Liver (tissue), 9 donors: ENCODE data around the gene CD34. TPM values are rescaled to one million over a fixed set of nuclear protein-coding genes. Genes with fewer than 3 reads are reported as not detected.

Experiments
- DNase-seq: peaks from one replicate; pipeline ENCODE4 v3.0.0-alpha.2; 2017; ENCODE audit warnings: low spot score
- H3K27ac ChIP-seq, 2 donors: one replicate each; pipeline ENCODE4 v1.7.0; 2013; ENCODE audit warnings: inconsistent platforms in 2 of 2, low read length in 2 of 2, control low read depth in 1 of 2, low read depth in 1 of 2, mild to moderate bottlenecking in 1 of 2
- H3K27me3 ChIP-seq, 4 donors: one replicate each; pipeline versions ENCODE4 v1.6.1 to v1.7.0; 2013; ENCODE audit warnings: low read length in 3 of 4, inconsistent platforms in 1 of 4, mild to moderate bottlenecking in 1 of 4, moderate library complexity in 1 of 4; ENCODE audit not compliant: control insufficient read depth in 4 of 4, insufficient read depth in 4 of 4
- H3K36me3 ChIP-seq, 4 donors: one replicate each; pipeline versions ENCODE4 v1.6.1 to v1.7.0; 2013; ENCODE audit warnings: low read length in 3 of 4, mild to moderate bottlenecking in 3 of 4, low read depth in 1 of 4, moderate library complexity in 1 of 4; ENCODE audit not compliant: control insufficient read depth in 4 of 4, insufficient read depth in 3 of 4
- H3K4me1 ChIP-seq, 4 donors: one replicate each; pipeline versions ENCODE4 v1.6.1 to v1.7.0; 2013; ENCODE audit warnings: low read length in 3 of 4, mild to moderate bottlenecking in 3 of 4, moderate library complexity in 1 of 4; ENCODE audit not compliant: control insufficient read depth in 4 of 4, insufficient read depth in 4 of 4
- H3K4me3 ChIP-seq, 3 donors: one replicate each; pipeline versions ENCODE4 v1.6.1 to v1.7.0; 2013; ENCODE audit warnings: low read length in 3 of 3, control low read depth in 1 of 3, low read depth in 1 of 3, mild to moderate bottlenecking in 1 of 3
- H3K9ac ChIP-seq, 2 donors: one replicate each; pipeline ENCODE4 v1.7.0; 2013; ENCODE audit warnings: low read length in 2 of 2, mild to moderate bottlenecking in 2 of 2, moderate library complexity in 2 of 2, control low read depth in 1 of 2, low read depth in 1 of 2
- H3K9me3 ChIP-seq, 4 donors: one replicate each; pipeline versions ENCODE4 v1.6.1 to v1.7.0; 2013; ENCODE audit warnings: low read length in 3 of 4; ENCODE audit not compliant: control insufficient read depth in 4 of 4
- ATF3 ChIP-seq: IDR thresholded peaks from 2 replicates; pipeline ENCODE4 v1.6.1; 2016; ENCODE audit warnings: antibody characterized with exemption
- CTCF ChIP-seq: fragments of 150-350 bp; IDR thresholded peaks from 2 replicates; pipeline ENCODE4 v1.5.1; 2017; ENCODE audit warnings: improper control_type of control experiment, low read depth, low read length; ENCODE audit not compliant: missing input control
- EGR1 ChIP-seq, 2 donors: IDR thresholded peaks; 2 replicates each; pipeline ENCODE4 v1.6.1; 2016 to 2018; ENCODE audit warnings: antibody characterized with exemption in 2 of 2, low read depth in 2 of 2
- FOXA1 ChIP-seq: IDR thresholded peaks from 2 replicates; pipeline ENCODE4 v1.6.1; 2016; ENCODE audit warnings: antibody characterized with exemption
- FOXA2 ChIP-seq: IDR thresholded peaks from 2 replicates; pipeline ENCODE4 v1.6.1; 2016; ENCODE audit warnings: antibody characterized with exemption
- GABPA ChIP-seq, 2 donors: IDR thresholded peaks in 1 of 2; conservative IDR thresholded peaks in 1 of 2; 2 replicates each; pipeline ENCODE4 v1.6.1; 2016; ENCODE audit warnings: antibody characterized with exemption in 2 of 2, mild to moderate bottlenecking in 1 of 2, moderate library complexity in 1 of 2
- HNF4A ChIP-seq, 2 donors: conservative IDR thresholded peaks; 2 replicates each; pipeline ENCODE4 v1.6.1; 2016; ENCODE audit warnings: antibody characterized with exemption in 2 of 2, mild to moderate bottlenecking in 2 of 2
- HNF4G ChIP-seq: IDR thresholded peaks from 2 replicates; pipeline ENCODE4 v1.6.1; 2016; ENCODE audit warnings: antibody characterized with exemption
- JUND ChIP-seq, 2 donors: IDR thresholded peaks; 2 replicates each; pipeline ENCODE4 v1.6.1; 2016; ENCODE audit warnings: antibody characterized with exemption in 2 of 2
- MAX ChIP-seq: IDR thresholded peaks from 2 replicates; pipeline ENCODE4 v1.6.1; 2016; ENCODE audit warnings: antibody characterized with exemption
- NR2F2 ChIP-seq: IDR thresholded peaks from 2 replicates; pipeline ENCODE4 v1.6.1; 2016; ENCODE audit warnings: antibody characterized with exemption
- RAD21 ChIP-seq, 2 donors: IDR thresholded peaks; 2 replicates each; pipeline ENCODE4 v1.6.1; 2016; ENCODE audit warnings: antibody characterized with exemption in 2 of 2, mild to moderate bottlenecking in 2 of 2
- REST ChIP-seq: IDR thresholded peaks from 2 replicates; pipeline ENCODE4 v1.6.1; 2016; ENCODE audit warnings: antibody characterized with exemption, mild to moderate bottlenecking
- RXRA ChIP-seq, 2 donors: IDR thresholded peaks; 2 replicates each; pipeline ENCODE4 v1.6.1; 2017 to 2018; ENCODE audit warnings: antibody characterized with exemption in 2 of 2, mild to moderate bottlenecking in 1 of 2
- SP1 ChIP-seq: IDR thresholded peaks from 2 replicates; pipeline ENCODE4 v1.6.1; 2018; ENCODE audit warnings: antibody characterized with exemption, mild to moderate bottlenecking
- TAF1 ChIP-seq: conservative IDR thresholded peaks from 2 replicates; pipeline ENCODE4 v1.6.1; 2016; ENCODE audit warnings: antibody characterized with exemption, mild to moderate bottlenecking
- YY1 ChIP-seq: IDR thresholded peaks from 2 replicates; pipeline ENCODE4 v1.6.1; 2016; ENCODE audit warnings: antibody characterized with exemption, mild to moderate bottlenecking
- ZBTB33 ChIP-seq: IDR thresholded peaks from 2 replicates; pipeline ENCODE4 v1.6.1; 2016; ENCODE audit warnings: antibody characterized with exemption
- WGBS: extraction: QIAGEN DNeasy Blood & Tissue Kit; methylation state at CpG from one replicate; pipeline ENCODE4 v1.1.7; 2013; 5-methylcytosine and 5-hydroxymethylcytosine counted together
- polyA plus RNA-seq, 2 donors: library from polyadenylated mRNA; stranded (reverse) in 1 of 2; unstranded in 1 of 2; fragments of 200-250 nt in 1 of 2; fragments of >200 nt in 1 of 2; fragmentation: Nextera tagmentation in 1 of 2; extraction: Ambion mirVana in 1 of 2; gene quantifications; one replicate each; pipeline versions ENCODE4 v1.2.1 to v1.2.3, GENCODE V29; 2013 to 2015
- total RNA-seq, 2 donors: library from RNA; depleted of rRNA; stranded (reverse); fragments of >200 nt; gene quantifications; one replicate each; pipeline ENCODE4 v1.2.3, GENCODE V29; 2014
- donor health status: healthy.
- donor health status: healthy.
- donor health status: healthy.
- donor health status: healthy.
- donor health status: healthy.

Gene CD34
- total and polyA plus RNA-seq, 4 donors = 1.5 to 4.0 (median 1.8) TPM

GRCh38 chr1:207849016-207849415 lies 61.9 kb downstream of the CD34 start:
- DNase-seq = no peak
- WGBS = 36% methylated on average over 3 of the region's 3 CpGs
- H3K4me1 ChIP-seq = peaks cover 0 to 12% (median 8%) of the 10 kb centered on the region in 4 donors
- no peaks in the 10 kb centered on the region for H3K27me3 ChIP-seq
- no peak overlapping the region for H3K4me3 ChIP-seq
- no peak overlapping the region for H3K27ac ChIP-seq
- TF ChIP-seq EGR1 (IDR thresholded peaks at IDR 0.05; ENCODE audit: low read depth in 2 of 2) (no peak), SP1 (no peak), HNF4G (no peak), MAX (no peak), RAD21 (IDR thresholded peaks at IDR 0.05) (no peak), ATF3 (no peak)
- no peaks in the 10 kb centered on the region for H3K9me3 ChIP-seq
- no peak overlapping the region for H3K9ac ChIP-seq
- H3K36me3 ChIP-seq = no peaks in the 10 kb centered on the region

- DNase-seq = no peak
- Histone ChIP-seq H3K4me3 (no peak overlapping the region), H3K9ac (no peak overlapping the region), H3K27ac (peak overlapping the region in 1 of 2 donors; percentile 20), H3K27me3 (no peaks in the 10 kb centered on the region), H3K36me3 (no peaks in the 10 kb centered on the region), H3K9me3 (no peaks in the 10 kb centered on the region), H3K4me1 (peaks cover 0 to 12% (median 7%) of the 10 kb centered on the region in 4 donors)
- TF ChIP-seq EGR1 (IDR thresholded peaks at IDR 0.05; ENCODE audit: low read depth in 2 of 2) (no peak), HNF4A (conservative IDR thresholded peaks at IDR 0.05) (no peak), FOXA1 (no peak), RAD21 (IDR thresholded peaks at IDR 0.05) (peak in 1 of 2 donors; percentile 10), RXRA (IDR thresholded peaks at IDR 0.05) (peak in 1 of 2 donors; percentile 9), YY1 (peak; percentile 16), ZBTB33 (no peak), GABPA (IDR thresholded peaks at IDR 0.05 in 1 of 2, conservative IDR thresholded peaks at IDR 0.05 in 1 of 2) (no peak), REST (no peak), TAF1 (no peak), JUND (IDR thresholded peaks at IDR 0.05) (no peak), SP1 (peak; percentile 45), NR2F2 (peak; percentile 96), ATF3 (no peak), MAX (no peak), CTCF (no peak), HNF4G (no peak), FOXA2 (no peak)
- 24% methylated on average over 5 of the region's 5 CpGs for WGBS
Measured at GRCh38 chr1:207848234-207848633, 62.7 kb downstream of the CD34 start.
